Osteocyte (in vitro differentiated cells): ENCODE data around the gene ANK3. TPM values are rescaled to one million over a fixed set of nuclear protein-coding genes. Genes with fewer than 3 reads are reported as not detected.

ENCODE experiments used
- DNase-seq: peaks from one replicate; pipeline ENCODE4 v3.0.0; 2021; ENCODE audit warnings: mixed read lengths; ENCODE audit not compliant: unreplicated experiment; ENCODE audit errors: extremely low spot score
- H3K27ac Mint-ChIP-seq: one replicate; pipeline ENCODE4 v1.8.0; 2021; ENCODE audit warnings: mild to moderate bottlenecking, mixed read lengths; ENCODE audit not compliant: unreplicated experiment
- H3K27me3 Mint-ChIP-seq: one replicate; pipeline ENCODE4 v1.8.0; 2021; ENCODE audit warnings: mixed read lengths; ENCODE audit not compliant: unreplicated experiment
- H3K36me3 Mint-ChIP-seq: one replicate; pipeline ENCODE4 v1.8.0; 2021; ENCODE audit warnings: mixed read lengths; ENCODE audit not compliant: unreplicated experiment
- H3K4me1 Mint-ChIP-seq: one replicate; pipeline ENCODE4 v1.8.0; 2021; ENCODE audit warnings: mixed read lengths; ENCODE audit not compliant: unreplicated experiment
- H3K4me3 Mint-ChIP-seq: one replicate; pipeline ENCODE4 v1.8.0; 2021; ENCODE audit warnings: mild to moderate bottlenecking, moderate library complexity, mixed read lengths; ENCODE audit not compliant: unreplicated experiment
- H3K9me3 Mint-ChIP-seq: one replicate; pipeline ENCODE4 v1.8.0; 2021; ENCODE audit warnings: mixed read lengths; ENCODE audit not compliant: unreplicated experiment
- CTCF ChIP-seq: fragments of 200-600 bp; sonication (generic); IDR thresholded peaks from 2 replicates; pipeline ENCODE4 v1.5.0; 2021; ENCODE audit warnings: antibody characterized with exemption, mild to moderate bottlenecking, moderate library complexity
- total RNA-seq: library from RNA; stranded (reverse); gene quantifications from 2 replicates; pipeline ENCODE4 v1.2.1, GENCODE V29; 2021

Gene ANK3
- total RNA-seq, 1 donor from 2014 or later = 22.0 TPM

- TF ChIP-seq CTCF = no peak
- no peaks in the 10 kb centered on the region for H3K9me3 Mint-ChIP-seq
- H3K4me3 Mint-ChIP-seq = no peak overlapping the region
- H3K36me3 Mint-ChIP-seq = no peaks in the 10 kb centered on the region
- no peaks in the 10 kb centered on the region for H3K27me3 Mint-ChIP-seq
- H3K4me1 Mint-ChIP-seq = peaks cover 30% of the 10 kb centered on the region
- no peak for DNase-seq
- no peak overlapping the region for H3K27ac Mint-ChIP-seq
These were observed 80.3 kb downstream of the ANK3 start for GRCh38 chr10:60309371-60309770.

GRCh38 chr10:60305380-60305892, 84.2 kb downstream of the ANK3 start:
- H3K27ac Mint-ChIP-seq = peak overlapping the region; percentile 39
- no peak overlapping the region for H3K4me3 Mint-ChIP-seq
- no peaks in the 10 kb centered on the region for H3K36me3 Mint-ChIP-seq
- H3K9me3 Mint-ChIP-seq = peaks cover 8% of the 10 kb centered on the region
- TF ChIP-seq CTCF = no peak
- H3K4me1 Mint-ChIP-seq = peaks cover 16% of the 10 kb centered on the region
- no peak for DNase-seq
- H3K27me3 Mint-ChIP-seq = no peaks in the 10 kb centered on the region

GRCh38 chr10:60304829-60305379, 84.8 kb downstream of the ANK3 start:
- H3K36me3 Mint-ChIP-seq = no peaks in the 10 kb centered on the region
- peaks cover 20% of the 10 kb centered on the region for H3K4me1 Mint-ChIP-seq
- peak overlapping the region; percentile 39 for H3K27ac Mint-ChIP-seq
- TF ChIP-seq CTCF = no peak
- no peak for DNase-seq
- peaks cover 8% of the 10 kb centered on the region for H3K9me3 Mint-ChIP-seq
- no peaks in the 10 kb centered on the region for H3K27me3 Mint-ChIP-seq
- H3K4me3 Mint-ChIP-seq = no peak overlapping the region

- no peak for DNase-seq
- no peaks in the 10 kb centered on the region for H3K27me3 Mint-ChIP-seq
- no peak overlapping the region for H3K4me3 Mint-ChIP-seq
- H3K27ac Mint-ChIP-seq = no peak overlapping the region
- H3K36me3 Mint-ChIP-seq = no peaks in the 10 kb centered on the region
- H3K4me1 Mint-ChIP-seq = peaks cover 22% of the 10 kb centered on the region
- no peak for TF ChIP-seq CTCF
- peaks cover 8% of the 10 kb centered on the region for H3K9me3 Mint-ChIP-seq
These were observed 85.9 kb downstream of the ANK3 start for GRCh38 chr10:60303778-60304177.

GRCh38 chr10:60299961-60300883, 89.5 kb downstream of the ANK3 start:
- Mint-ChIP-seq H3K27ac (peak overlapping the region; percentile 58), H3K4me1 (peaks cover 17% of the 10 kb centered on the region), H3K9me3 (peaks cover 8% of the 10 kb centered on the region), H3K36me3 (no peaks in the 10 kb centered on the region), H3K4me3 (no peak overlapping the region), H3K27me3 (no peaks in the 10 kb centered on the region)
- TF ChIP-seq CTCF = no peak
- DNase-seq = no peak
